HEK293T (cell line): ENCODE data around the gene PPP6R2.

ENCODE experiments used
- CTCF ChIA-PET: fragments of 350-600 bp; formaldehyde crosslinking; extraction: SDS; loops from one replicate; lab custom pipeline; 2021; ENCODE audit warnings: antibody characterized with exemption, inconsistent platforms; lab: Yijun Ruan, JAX
- POLR2A ChIA-PET: fragments of 350-600 bp; formaldehyde crosslinking; extraction: SDS; loops from one replicate; lab custom pipeline; 2020; ENCODE audit warnings: antibody characterized with exemption, inconsistent platforms; lab: Yijun Ruan, JAX
- DNase-seq: peaks from one replicate; pipeline ENCODE4 v3.0.0; 2012; ENCODE audit warnings: mixed read lengths; ENCODE audit errors: extremely low spot score
- ARNT ChIP-seq: fragments of 450-650 bp; IDR thresholded peaks from 2 replicates; pipeline ENCODE4 v1.6.1; 2017; ENCODE audit warnings: mild to moderate bottlenecking
- BHLHE40 ChIP-seq: fragments of 450-650 bp; IDR thresholded peaks from 2 replicates; pipeline ENCODE4 v1.6.1; 2016; ENCODE audit warnings: mild to moderate bottlenecking, moderate library complexity, borderline replicate concordance
- CTBP1 ChIP-seq: fragments of 450-650 bp; IDR thresholded peaks from 2 replicates; pipeline ENCODE4 v1.6.1; 2016; ENCODE audit warnings: borderline replicate concordance
- ELF4 ChIP-seq: fragments of 450-650 bp; IDR thresholded peaks from 2 replicates; pipeline ENCODE4 v1.6.1; 2017; ENCODE audit warnings: antibody characterized with exemption
- FOXA1 ChIP-seq: fragments of 450-650 bp; IDR thresholded peaks from 2 replicates; pipeline ENCODE4 v1.6.1; 2016; ENCODE audit warnings: mild to moderate bottlenecking
- FOXK2 ChIP-seq: fragments of 450-650 bp; IDR thresholded peaks from 2 replicates; pipeline ENCODE4 v1.6.1; 2016; ENCODE audit warnings: mild to moderate bottlenecking
- FOXM1 ChIP-seq: fragments of 450-650 bp; IDR thresholded peaks from 2 replicates; pipeline ENCODE4 v1.6.1; 2017; ENCODE audit warnings: mild to moderate bottlenecking, borderline replicate concordance
- HDGF ChIP-seq: fragments of 450-650 bp; IDR thresholded peaks from 2 replicates; pipeline ENCODE4 v1.6.1; 2017; ENCODE audit warnings: antibody characterized with exemption, borderline replicate concordance
- L3MBTL2 ChIP-seq: fragments of 450-650 bp; conservative IDR thresholded peaks from 2 replicates; pipeline ENCODE4 v1.6.1; 2016; ENCODE audit warnings: mild to moderate bottlenecking
- LEF1 ChIP-seq: fragments of 450-650 bp; IDR thresholded peaks from 2 replicates; pipeline ENCODE4 v1.6.1; 2017; ENCODE audit warnings: mild to moderate bottlenecking, borderline replicate concordance
- NFRKB ChIP-seq: fragments of 450-650 bp; IDR thresholded peaks from 2 replicates; pipeline ENCODE4 v1.6.1; 2016; ENCODE audit warnings: mild to moderate bottlenecking, moderate library complexity
- SP1 ChIP-seq: fragments of 450-650 bp; IDR thresholded peaks from 2 replicates; pipeline ENCODE4 v1.6.1; 2017
- SUZ12 ChIP-seq: fragments of 450-650 bp; IDR thresholded peaks from 2 replicates; pipeline ENCODE4 v1.6.1; 2016; ENCODE audit warnings: mild to moderate bottlenecking
- TARDBP ChIP-seq: fragments of 450-650 bp; IDR thresholded peaks from 2 replicates; pipeline ENCODE4 v1.6.1; 2016
- ZNF384 ChIP-seq: fragments of 450-650 bp; IDR thresholded peaks from 2 replicates; pipeline ENCODE4 v1.6.1; 2016
- TF ChIP-seq, protein P1 (sequence below): fragments of 450-650 bp; IDR thresholded peaks from 2 replicates; pipeline ENCODE4 v1.6.1; 2016

The PPP6R2 gene

DNA sequence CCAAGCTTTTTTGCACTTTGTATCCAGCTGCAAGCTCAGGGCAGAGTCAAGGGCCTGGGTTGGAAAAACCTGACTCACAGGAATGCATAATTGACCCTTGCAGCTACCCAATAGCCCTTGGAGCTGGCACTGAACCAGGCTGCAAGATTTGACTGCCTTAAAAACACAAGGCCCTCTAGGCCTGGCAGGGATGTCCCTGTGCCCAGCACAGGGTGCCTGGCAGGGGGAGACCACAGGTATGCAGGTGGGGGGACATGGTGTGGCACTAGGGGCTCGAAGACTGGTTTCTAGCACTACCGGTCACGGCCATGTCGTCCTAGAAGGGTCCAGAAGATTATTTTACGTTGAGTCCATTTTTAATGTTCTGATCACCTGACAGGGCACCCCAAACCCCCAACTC is 101.5 kb downstream of the PPP6R2 start:
- CTCF ChIA-PET, result no interaction called here
- TF ChIP-seq BHLHE40 (no peak), FOXA1 (no peak), LEF1 (no peak), TARDBP (no peak), NFRKB (no peak), ZNF384 (no peak), CTBP1 (no peak), FOXM1 (no peak), L3MBTL2 (no peak), SUZ12 (no peak), ARNT (no peak), FOXK2 (no peak), ELF4 (no peak), HDGF (no peak)
- TF ChIP-seq, protein P1, sequence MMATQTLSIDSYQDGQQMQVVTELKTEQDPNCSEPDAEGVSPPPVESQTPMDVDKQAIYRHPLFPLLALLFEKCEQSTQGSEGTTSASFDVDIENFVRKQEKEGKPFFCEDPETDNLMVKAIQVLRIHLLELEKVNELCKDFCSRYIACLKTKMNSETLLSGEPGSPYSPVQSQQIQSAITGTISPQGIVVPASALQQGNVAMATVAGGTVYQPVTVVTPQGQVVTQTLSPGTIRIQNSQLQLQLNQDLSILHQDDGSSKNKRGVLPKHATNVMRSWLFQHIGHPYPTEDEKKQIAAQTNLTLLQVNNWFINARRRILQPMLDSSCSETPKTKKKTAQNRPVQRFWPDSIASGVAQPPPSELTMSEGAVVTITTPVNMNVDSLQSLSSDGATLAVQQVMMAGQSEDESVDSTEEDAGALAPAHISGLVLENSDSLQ, result no peak
- POLR2A ChIA-PET, result interaction anchor here (0.9 to 1.8 kb wide), 2 partner anchors 9 to 63 kb away, joined by 3 to 7 read pairs; partner anchors contain the start of genes LMF2 and NCAPH2
- no peak for DNase-seq

DNA sequence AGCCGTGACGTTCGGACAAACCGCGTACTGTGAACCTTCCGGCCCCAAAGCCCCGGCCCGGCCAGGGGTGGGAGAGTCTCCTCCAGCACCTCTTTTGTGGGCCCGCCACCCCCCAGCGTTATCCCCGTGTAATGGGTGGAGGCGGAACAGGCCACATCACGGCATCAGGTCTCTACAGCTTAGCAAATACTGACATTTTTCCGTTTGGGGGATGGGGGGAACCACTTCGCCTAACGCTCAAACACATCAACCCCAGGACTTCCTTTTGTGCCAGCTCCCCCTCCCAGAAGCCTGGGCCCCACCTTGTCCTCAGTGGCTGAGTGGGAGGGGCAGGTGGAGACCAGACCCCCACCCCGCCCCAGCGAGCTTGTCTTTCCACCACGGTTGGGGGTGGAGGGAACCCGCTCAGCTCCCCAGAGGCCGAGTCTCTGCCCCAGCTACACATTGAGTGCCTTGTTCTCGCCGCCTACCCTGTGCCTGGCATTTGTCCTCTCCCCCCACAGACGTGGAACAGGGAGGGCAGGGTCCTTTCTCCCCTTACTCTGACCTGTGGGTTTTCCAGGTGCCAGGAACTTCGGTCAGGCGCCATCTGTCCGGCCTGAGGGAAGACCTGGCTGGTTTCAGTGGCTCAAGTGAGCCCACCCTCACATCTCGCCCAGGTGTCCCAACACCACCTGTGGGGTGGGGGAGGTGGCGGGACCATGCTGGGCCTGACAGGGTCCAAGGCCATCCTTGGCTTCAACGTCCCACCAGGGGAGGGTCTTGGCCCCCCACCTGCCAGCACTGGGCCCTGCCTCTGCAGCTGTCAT is 102.1 kb downstream of the PPP6R2 start:
- CTCF ChIA-PET, result no interaction called here
- DNase-seq, result no peak
- POLR2A ChIA-PET, result interaction anchor here (1.8 kb wide), 1 partner anchor 10 kb away, joined by 7 read pairs; no protein-coding TSS in a partner anchor
- TF ChIP-seq FOXA1 (no peak), CTBP1 (no peak), LEF1 (no peak), FOXK2 (no peak), SP1 (no peak), HDGF (no peak), BHLHE40 (no peak), L3MBTL2 (no peak), TARDBP (no peak), NFRKB (no peak), ELF4 (no peak), ZNF384 (no peak), ARNT (no peak)
- TF ChIP-seq, protein P1, result no peak

DNA sequence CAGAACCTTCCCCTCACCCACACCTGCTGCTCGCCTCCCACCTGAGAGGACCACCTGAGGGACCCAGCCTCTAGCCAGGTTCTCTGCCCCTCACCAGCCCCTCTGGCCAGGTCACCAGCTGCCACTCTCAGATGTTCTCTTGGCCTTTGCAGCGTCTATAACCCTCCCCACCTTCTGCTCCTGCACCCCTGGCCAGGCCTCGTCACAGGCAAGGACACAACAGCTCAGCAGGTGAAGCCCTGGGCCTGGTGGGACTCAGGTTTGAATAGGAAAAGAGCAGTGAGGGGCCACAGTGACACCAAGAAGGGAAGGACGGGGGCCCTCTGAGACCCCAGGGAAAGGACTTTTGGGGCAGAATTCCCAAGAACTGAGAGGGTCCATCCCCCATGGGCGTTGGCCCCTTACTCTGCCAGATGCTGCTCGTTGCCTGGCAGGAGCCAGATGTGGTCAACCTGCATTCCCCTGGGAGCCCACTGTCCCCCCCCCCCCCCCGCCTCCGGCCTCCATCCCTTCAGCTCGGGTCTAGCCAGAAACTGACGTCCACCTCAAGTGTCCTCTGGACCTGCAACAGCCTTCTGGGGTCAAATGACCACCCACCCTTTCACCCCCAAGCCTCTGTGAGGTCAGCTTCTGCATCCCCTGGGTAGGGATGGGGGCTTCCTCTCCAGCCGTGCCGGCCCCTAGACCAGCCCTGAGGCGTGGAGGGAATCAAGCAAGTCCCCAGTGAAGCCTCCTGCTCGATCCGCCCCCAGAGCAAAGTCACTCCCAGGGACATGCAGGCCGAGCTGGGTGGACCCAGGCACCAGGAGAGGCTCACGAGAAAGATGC is 103.0 kb downstream of the PPP6R2 start:
- TF ChIP-seq ELF4, result no peak
- TF ChIP-seq ZNF384, result no peak
- no peak for TF ChIP-seq LEF1
- no peak for TF ChIP-seq SP1
- no peak for TF ChIP-seq CTBP1
- no peak for TF ChIP-seq NFRKB
- TF ChIP-seq FOXK2, result no peak
- no peak for TF ChIP-seq TARDBP
- no peak for TF ChIP-seq HDGF
- TF ChIP-seq, protein P1, result no peak
- no peak for TF ChIP-seq BHLHE40
- TF ChIP-seq FOXA1, result no peak
- no peak for TF ChIP-seq FOXM1
- no peak for TF ChIP-seq ARNT
- TF ChIP-seq L3MBTL2, result no peak
- TF ChIP-seq SUZ12, result no peak
- POLR2A ChIA-PET, result interaction anchor here (1.8 kb wide), 1 partner anchor 11 kb away, joined by 7 read pairs; no protein-coding TSS in a partner anchor
- CTCF ChIA-PET, result no interaction called here
- no peak for DNase-seq

DNA sequence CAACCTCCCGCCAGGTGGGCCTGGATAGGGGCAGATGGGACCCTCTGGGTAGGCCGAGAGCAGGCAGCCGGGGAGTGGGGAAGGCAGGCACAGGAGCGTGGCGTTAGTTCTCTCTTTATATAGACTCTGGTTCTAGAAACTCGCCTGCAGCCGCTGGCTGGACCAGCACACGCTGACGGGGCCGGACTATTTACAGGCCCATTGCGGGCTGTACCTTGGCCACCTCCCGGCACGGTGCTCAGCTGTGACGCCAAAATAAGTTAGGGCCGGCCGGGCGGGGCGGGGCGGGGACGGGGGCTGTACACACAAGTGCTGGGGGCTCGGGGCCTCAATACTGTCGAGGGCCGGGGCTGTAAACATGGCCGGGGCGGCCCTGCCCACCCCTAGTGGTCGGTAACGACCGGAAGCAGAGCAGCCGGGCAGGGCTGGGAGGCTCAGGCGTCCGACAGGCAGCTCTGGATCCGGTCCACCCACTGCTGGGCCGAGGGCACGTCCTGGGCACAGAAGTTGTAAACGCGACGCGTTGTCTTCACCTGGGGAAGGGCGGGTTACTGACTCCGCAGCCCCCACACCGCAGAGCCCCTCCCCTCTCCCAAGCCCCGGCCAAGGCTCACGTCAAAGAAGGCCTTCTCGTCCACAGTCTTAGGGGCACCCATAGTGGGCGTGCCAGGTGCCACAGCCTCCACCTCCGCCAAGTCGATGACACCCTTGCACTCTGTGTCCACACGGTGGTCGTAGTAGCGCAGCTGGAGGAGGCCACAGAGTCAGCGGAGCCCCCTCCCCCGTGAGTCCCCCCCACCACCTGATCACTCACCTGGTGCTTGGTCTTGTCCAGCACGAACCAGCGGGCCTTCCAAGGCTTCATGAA is 103.8 kb downstream of the PPP6R2 start:
- CTCF ChIA-PET, result no interaction called here
- DNase-seq, result no peak
- TF ChIP-seq, protein P1, result no peak
- TF ChIP-seq SUZ12 (no peak), SP1 (no peak), LEF1 (no peak), ZNF384 (no peak), HDGF (no peak), ARNT (no peak), CTBP1 (no peak), NFRKB (no peak), TARDBP (no peak), FOXA1 (no peak), FOXM1 (no peak), BHLHE40 (no peak), ELF4 (no peak), L3MBTL2 (no peak)
- POLR2A ChIA-PET, result no interaction called here
